Lung (tissue), 12 donors: Measurements from ENCODE around the gene CYB5A. TPM values are rescaled to one million over a fixed set of nuclear protein-coding genes. Genes with fewer than 3 reads are reported as not detected.

Experiments used
- ATAC-seq: fragments of 200-7000 bp; cut with Tn5 transposase; one replicate; pipeline ENCODE4 v1.9.1; 2020; ENCODE audit warnings: moderate number of reproducible peaks; ENCODE audit not compliant: insufficient read depth, low FRiP score
- DNase-seq, 3 donors: peaks; one replicate each; pipeline ENCODE4 v3.0.0-alpha.2; 2013 to 2017
- H3K27ac ChIP-seq, 2 donors: one replicate each; pipeline ENCODE4 v1.5.1; 2013; ENCODE audit warnings: mild to moderate bottlenecking in 2 of 2, moderate library complexity in 2 of 2, control low read depth in 1 of 2, inconsistent platforms in 1 of 2, low read depth in 1 of 2, low read length in 1 of 2
- H3K27me3 ChIP-seq, 3 donors: one replicate each; pipeline ENCODE4 v1.5.1; 2013; ENCODE audit warnings: low read length in 2 of 3; ENCODE audit not compliant: control insufficient read depth in 3 of 3, insufficient read depth in 3 of 3
- H3K36me3 ChIP-seq, 4 donors: one replicate each; pipeline ENCODE4 v1.5.1; 2013; ENCODE audit warnings: low read length in 4 of 4, mild to moderate bottlenecking in 1 of 4, moderate library complexity in 1 of 4; ENCODE audit not compliant: control insufficient read depth in 4 of 4, insufficient read depth in 4 of 4
- H3K4me1 ChIP-seq, 5 donors: one replicate each; pipeline ENCODE4 v1.5.1; 2013; ENCODE audit warnings: low read length in 5 of 5, mild to moderate bottlenecking in 2 of 5, moderate library complexity in 1 of 5; ENCODE audit not compliant: control insufficient read depth in 5 of 5, insufficient read depth in 5 of 5
- H3K4me3 ChIP-seq: one replicate; pipeline ENCODE4 v1.5.1; 2013; ENCODE audit warnings: mild to moderate bottlenecking, control low read depth, moderate library complexity
- H3K9ac ChIP-seq, 2 donors: one replicate each; pipeline ENCODE4 v1.5.1; 2013; ENCODE audit warnings: low read length in 2 of 2, control low read depth in 1 of 2; ENCODE audit not compliant: insufficient read depth in 1 of 2
- H3K9me3 ChIP-seq, 4 donors: one replicate each; pipeline ENCODE4 v1.5.1; 2013; ENCODE audit warnings: low read length in 3 of 4, mild to moderate bottlenecking in 1 of 4, moderate library complexity in 1 of 4; ENCODE audit not compliant: control insufficient read depth in 4 of 4, insufficient read depth in 3 of 4
- WGBS, 2 donors: extraction: QIAGEN DNeasy Blood & Tissue Kit; methylation state at CpG; one replicate each; pipeline ENCODE4 v1.1.7; 2013; 5-methylcytosine and 5-hydroxymethylcytosine counted together
- polyA plus RNA-seq, 2 donors: library from polyadenylated mRNA; stranded (reverse); fragments of 200-250 nt; gene quantifications; one replicate each; pipeline ENCODE4 v1.2.1, GENCODE V29; 2013
- total RNA-seq, 2 donors: library from RNA; depleted of rRNA in 1 of 2; stranded (reverse); fragments of >200 nt in 1 of 2; gene quantifications; one replicate each; pipeline ENCODE4 v1.2.1, GENCODE V29; 2014 to 2021
- TF ChIP-seq, protein P1 (sequence below): IDR thresholded peaks from 2 replicates; pipeline ENCODE4 v1.5.1; 2012; ENCODE audit warnings: mild to moderate bottlenecking; ENCODE audit errors: control extremely low read depth, extremely low read depth
- donor health status: control.
- donor health status: control.
- donor health status: Bipolar disorder and iron deficiency.
- donor health status: healthy.
- donor health status: DM: yes; HTN: yes; CAD: no.

The CYB5A gene
- total and polyA plus RNA-seq, 4 donors = 408 to 853 (median 522) TPM

DNA sequence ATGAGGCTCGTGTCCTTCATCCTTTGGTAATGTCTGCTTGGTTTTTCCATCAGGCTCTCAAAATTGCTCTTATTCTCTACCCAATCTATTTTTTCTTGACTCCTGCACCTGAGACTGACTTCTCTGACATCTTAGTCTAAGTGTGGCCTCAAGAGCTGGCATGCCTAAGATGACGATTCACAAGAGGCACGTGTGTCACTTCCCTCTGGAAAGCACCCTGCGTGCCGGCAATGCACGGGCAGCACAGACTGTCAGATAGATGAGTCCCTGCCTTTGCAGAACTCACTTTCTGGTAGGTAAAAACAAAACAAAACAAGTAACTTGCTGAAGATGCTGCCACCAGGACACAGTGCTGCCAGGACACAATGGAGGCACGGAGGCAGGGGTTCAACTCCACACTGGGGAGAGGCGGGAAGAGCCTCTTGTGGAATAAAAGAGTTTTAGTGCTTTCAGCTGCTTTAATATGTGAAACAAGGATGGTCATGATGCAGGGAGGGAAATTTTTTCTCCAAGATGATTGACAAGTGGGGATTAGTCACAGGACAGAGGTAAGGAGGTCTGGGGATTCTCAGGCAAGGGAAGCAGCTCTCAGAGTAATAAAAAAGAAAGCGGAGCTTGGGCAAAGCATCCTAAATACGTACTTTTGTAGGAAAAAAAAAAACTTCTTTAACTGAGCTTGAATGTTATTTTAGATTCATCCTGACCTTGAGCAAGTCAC, 27.3 kb downstream of the CYB5A start:
- Histone ChIP-seq H3K4me3 (no peak overlapping the region), H3K9me3 (no peaks in the 10 kb centered on the region), H3K36me3 (peaks cover 0 to 12% (median 5%) of the 10 kb centered on the region in 4 donors), H3K9ac (no peak overlapping the region), H3K4me1 (peaks cover 0 to 16% (median 9%) of the 10 kb centered on the region in 5 donors), H3K27me3 (no peaks in the 10 kb centered on the region), H3K27ac (no peak overlapping the region)
- 62 to 65% methylated on average over 10 of the region's 10 CpGs for WGBS, 2 donors
- TF ChIP-seq, protein P1, sequence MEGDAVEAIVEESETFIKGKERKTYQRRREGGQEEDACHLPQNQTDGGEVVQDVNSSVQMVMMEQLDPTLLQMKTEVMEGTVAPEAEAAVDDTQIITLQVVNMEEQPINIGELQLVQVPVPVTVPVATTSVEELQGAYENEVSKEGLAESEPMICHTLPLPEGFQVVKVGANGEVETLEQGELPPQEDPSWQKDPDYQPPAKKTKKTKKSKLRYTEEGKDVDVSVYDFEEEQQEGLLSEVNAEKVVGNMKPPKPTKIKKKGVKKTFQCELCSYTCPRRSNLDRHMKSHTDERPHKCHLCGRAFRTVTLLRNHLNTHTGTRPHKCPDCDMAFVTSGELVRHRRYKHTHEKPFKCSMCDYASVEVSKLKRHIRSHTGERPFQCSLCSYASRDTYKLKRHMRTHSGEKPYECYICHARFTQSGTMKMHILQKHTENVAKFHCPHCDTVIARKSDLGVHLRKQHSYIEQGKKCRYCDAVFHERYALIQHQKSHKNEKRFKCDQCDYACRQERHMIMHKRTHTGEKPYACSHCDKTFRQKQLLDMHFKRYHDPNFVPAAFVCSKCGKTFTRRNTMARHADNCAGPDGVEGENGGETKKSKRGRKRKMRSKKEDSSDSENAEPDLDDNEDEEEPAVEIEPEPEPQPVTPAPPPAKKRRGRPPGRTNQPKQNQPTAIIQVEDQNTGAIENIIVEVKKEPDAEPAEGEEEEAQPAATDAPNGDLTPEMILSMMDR = no peak
- ATAC-seq = no peak
- no peak for DNase-seq

DNA sequence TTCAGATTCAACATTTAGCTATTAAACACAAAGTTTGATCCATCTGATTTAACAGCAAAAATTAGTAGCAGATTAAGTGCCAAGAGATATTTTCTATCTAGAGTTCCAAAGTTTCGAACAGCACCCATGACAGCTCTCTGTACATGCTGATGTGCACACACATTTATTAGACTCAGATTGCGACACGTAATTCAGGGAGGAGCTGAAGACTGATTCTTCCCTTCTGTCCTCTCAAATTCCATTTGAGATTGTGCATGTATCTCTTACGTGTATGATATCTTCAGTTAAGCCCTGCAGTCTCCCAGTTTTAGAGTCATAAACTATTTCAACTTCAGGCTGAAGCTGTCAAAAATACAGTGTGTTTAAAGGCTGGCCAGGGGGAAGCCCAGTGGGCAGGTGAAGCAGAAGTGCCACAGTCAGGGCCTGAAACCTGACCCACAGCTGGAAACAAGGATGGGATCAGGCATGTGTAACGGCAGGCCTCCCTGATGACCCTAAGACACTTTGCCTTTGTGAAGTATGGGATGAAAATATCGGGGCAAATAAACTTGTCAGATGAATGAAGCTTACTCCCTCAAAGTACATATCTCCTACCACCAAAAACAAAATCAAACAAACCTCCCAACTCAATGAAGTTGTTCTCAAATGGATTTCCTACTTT, 30.6 kb downstream of the CYB5A start:
- peaks cover 2 to 29% (median 12%) of the 10 kb centered on the region in 5 donors for H3K4me1 ChIP-seq
- H3K27me3 ChIP-seq = no peaks in the 10 kb centered on the region
- DNase-seq (peak in 1 of 3 donors; percentile 60), ATAC-seq (no peak)
- TF ChIP-seq, protein P1 = no peak
- 76 to 82% methylated on average over 6 of the region's 6 CpGs for WGBS, 2 donors
- peak overlapping the region in 1 of 2 donors; percentile 71 for H3K27ac ChIP-seq
- peaks cover 3 to 16% (median 7%) of the 10 kb centered on the region in 4 donors for H3K36me3 ChIP-seq
- H3K9ac ChIP-seq = no peak overlapping the region
- H3K9me3 ChIP-seq = no peaks in the 10 kb centered on the region
- H3K4me3 ChIP-seq = no peak overlapping the region

DNA sequence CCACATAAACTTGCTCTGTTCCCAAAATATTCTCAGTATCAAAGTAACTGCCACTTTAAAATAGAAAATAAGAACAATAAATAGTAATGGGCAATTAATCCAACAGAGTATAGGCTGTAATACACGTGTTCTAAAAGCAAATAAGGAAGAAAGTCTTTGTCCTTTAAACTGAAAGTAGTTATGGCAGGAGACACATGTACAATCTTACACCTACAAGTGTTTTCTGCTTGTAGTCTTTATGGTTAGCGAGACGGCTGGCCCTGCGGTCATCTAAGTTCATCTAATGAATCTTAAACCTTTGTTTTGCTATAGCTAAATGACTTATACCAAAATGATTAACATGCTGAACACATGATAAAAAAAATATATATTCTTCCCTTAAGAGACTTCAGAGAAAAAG, 32.4 kb downstream of the CYB5A start:
- Histone ChIP-seq H3K27me3 (no peaks in the 10 kb centered on the region), H3K4me3 (no peak overlapping the region), H3K9ac (no peak overlapping the region), H3K4me1 (peaks cover 6 to 44% (median 19%) of the 10 kb centered on the region in 5 donors), H3K27ac (no peak overlapping the region), H3K9me3 (no peaks in the 10 kb centered on the region), H3K36me3 (peaks cover 3 to 7% (median 6%) of the 10 kb centered on the region in 4 donors)
- DNase-seq = no peak
- TF ChIP-seq, protein P1 = no peak
- ATAC-seq = no peak
- WGBS, 2 donors = 61 to 73% methylated on average over 4 of the region's 4 CpGs
